Subcutaneous adipose tissue (tissue), 4 donors: ENCODE results near the gene GPR142. TPM values are rescaled to one million over a fixed set of nuclear protein-coding genes. Genes with fewer than 3 reads are reported as not detected.

ENCODE experiments used
- CTCF ChIP-seq: fragments of 450-650 bp; IDR thresholded peaks from one replicate; pipeline ENCODE4 v1.5.1; 2016; ENCODE audit warnings: low read depth, mild to moderate bottlenecking, control low read depth, antibody characterized with exemption, moderate library complexity
- total RNA-seq, 4 donors: library from RNA; depleted of rRNA; stranded (reverse); fragments of >200 nt; gene quantifications; one replicate each; pipeline ENCODE4 v1.1.0, GENCODE V29; 2016

GPR142 gene
- total RNA-seq, 4 donors from 2014 or later: 0.22 TPM; not detected in 3

GRCh38 chr17:74337834-74338500 is 29.3 kb upstream of the GPR142 start:
- no peak for TF ChIP-seq CTCF

- no peak for TF ChIP-seq CTCF
Observed at GRCh38 chr17:74339537-74340195, 27.6 kb upstream of the GPR142 start.

- TF ChIP-seq CTCF: no peak
Observed at GRCh38 chr17:74340470-74341023, 26.8 kb upstream of the GPR142 start.

- no peak for TF ChIP-seq CTCF
Observed at GRCh38 chr17:74342224-74342623, 25.1 kb upstream of the GPR142 start.

GRCh38 chr17:74343121-74343520 is 24.2 kb upstream of the GPR142 start:
- TF ChIP-seq CTCF: no peak

- TF ChIP-seq CTCF: no peak
Observed at GRCh38 chr17:74343526-74344284, 23.6 kb upstream of the GPR142 start.

- TF ChIP-seq CTCF: no peak
Observed at GRCh38 chr17:74344658-74345057, 22.6 kb upstream of the GPR142 start.
